Prostate gland (tissue), 2 donors: ENCODE measurements around the gene NPHP3. TPM values are rescaled to one million over a fixed set of nuclear protein-coding genes. Genes with fewer than 3 reads are reported as not detected.

Experiments
- DNase-seq: peaks from one replicate; pipeline ENCODE4 v3.0.0-alpha.2; 2019; ENCODE audit warnings: low spot score
- H3K27ac ChIP-seq, 2 donors: fragments of 200-600 bp; sonication (generic); 2 replicates each; pipeline ENCODE4 v1.5.1; 2017 to 2019
- H3K27me3 ChIP-seq: fragments of 200-600 bp; sonication (generic); replicated peaks from 2 replicates; pipeline ENCODE4 v1.5.1; 2019; ENCODE audit not compliant: insufficient read depth
- H3K36me3 ChIP-seq, 2 donors: fragments of 200-600 bp; sonication (generic); 1 replicate in 1 of 2; 2 replicates in 1 of 2; pipeline versions ENCODE4 v1.5.1 to v1.8.1; 2017 to 2019
- H3K4me1 ChIP-seq: fragments of 200-600 bp; sonication (generic); replicated peaks from 2 replicates; pipeline ENCODE4 v1.5.1; 2019
- H3K4me3 ChIP-seq, 2 donors: fragments of 200-600 bp; sonication (generic); 2 replicates each; pipeline ENCODE4 v1.5.1; 2017 to 2019
- H3K9me3 ChIP-seq: fragments of 200-600 bp; sonication (generic); 2 replicates; pipeline ENCODE4 v1.5.1; 2017
- CTCF ChIP-seq, 4 experiments: fragments of 200-600 bp in 2 of 4; fragments of 450-650 bp in 2 of 4; sonication (generic) in 2 of 4; IDR thresholded peaks; 1 replicate in 3 of 4; 2 replicates in 1 of 4; pipeline ENCODE4 v1.5.1; 2016 to 2019; ENCODE audit warnings: antibody characterized with exemption in 4 of 4, mild to moderate bottlenecking in 2 of 4, moderate library complexity in 2 of 4
- POLR2A ChIP-seq: fragments of 450-650 bp; IDR thresholded peaks from one replicate; pipeline ENCODE4 v1.6.1; 2016; ENCODE audit warnings: antibody characterized with exemption, mild to moderate bottlenecking
- POLR2AphosphoS5 ChIP-seq: sonication (generic); formaldehyde crosslinking; IDR thresholded peaks from one replicate; pipeline ENCODE4 v1.6.1; 2017; ENCODE audit warnings: antibody characterized with exemption
- WGBS: methylation state at CpG from one replicate; pipeline ENCODE4 v1.1.5; 2018; 5-methylcytosine and 5-hydroxymethylcytosine counted together
- intact Hi-C: fragments of 100-400 bp; cut with DNase I; formaldehyde crosslinking; loops from one replicate; pipeline ENCODE4 v1.14.2; 2022
- total RNA-seq, 2 donors: library from RNA; depleted of rRNA; stranded (reverse); fragments of >200 nt; gene quantifications; one replicate each; pipeline ENCODE4 v1.1.0, GENCODE V29; 2016

Gene NPHP3
- total RNA-seq, 2 donors from 2014 or later: 15.1 to 41.1 TPM

- 97% methylated on average over 5 of the region's 5 CpGs for WGBS
- Histone ChIP-seq H3K27ac (no peak overlapping the region), H3K4me3 (no peak overlapping the region), H3K27me3 (no peaks in the 10 kb centered on the region), H3K9me3 (no peaks in the 10 kb centered on the region), H3K4me1 (no peaks in the 10 kb centered on the region), H3K36me3 (peaks cover 0 to 8% of the 10 kb centered on the region in 2 donors)
- no peak for DNase-seq
- intact Hi-C loops: no loop called here
- TF ChIP-seq POLR2AphosphoS5: no peak
- no peak for TF ChIP-seq CTCF (IDR thresholded peaks at IDR 0.05)
- no peak for TF ChIP-seq POLR2A
These were observed 42.3 kb downstream of the NPHP3 start for GRCh38 chr3:132679911-132680310.

- intact Hi-C loops: no loop called here
These were observed 46.8 kb downstream of the NPHP3 start for GRCh38 chr3:132675408-132675807.

GRCh38 chr3:132669256-132669777, 52.9 kb downstream of the NPHP3 start:
- intact Hi-C loops: no loop called here
- Histone ChIP-seq H3K36me3 (peaks cover 0 to 2% of the 10 kb centered on the region in 2 donors), H3K9me3 (no peaks in the 10 kb centered on the region), H3K27me3 (no peaks in the 10 kb centered on the region), H3K4me1 (peaks cover 4% of the 10 kb centered on the region), H3K27ac (no peak overlapping the region), H3K4me3 (no peak overlapping the region)
- TF ChIP-seq POLR2AphosphoS5 (no peak), POLR2A (no peak), CTCF (IDR thresholded peaks at IDR 0.05) (no peak)
- DNase-seq: no peak
- 90% methylated on average over 5 of the region's 5 CpGs for WGBS

More at GRCh38 chr3:132675408-132675807, 46.8 kb downstream of the NPHP3 start:
- no peaks in the 10 kb centered on the region for H3K27me3 ChIP-seq
- peaks cover 2 to 3% of the 10 kb centered on the region in 2 donors for H3K36me3 ChIP-seq
- no peaks in the 10 kb centered on the region for H3K4me1 ChIP-seq
- H3K9me3 ChIP-seq: no peaks in the 10 kb centered on the region
- TF ChIP-seq CTCF (IDR thresholded peaks at IDR 0.05) (no peak), POLR2AphosphoS5 (no peak), POLR2A (no peak)
- no peak overlapping the region for H3K27ac ChIP-seq
- DNase-seq: no peak
- no peak overlapping the region for H3K4me3 ChIP-seq

- no peaks in the 10 kb centered on the region for H3K27me3 ChIP-seq
- no peak overlapping the region for H3K4me3 ChIP-seq
- intact Hi-C loops: no loop called here
- 76% methylated on average over 3 of the region's 3 CpGs for WGBS
- no peaks in the 10 kb centered on the region for H3K9me3 ChIP-seq
- H3K27ac ChIP-seq: no peak overlapping the region
- peaks cover 4% of the 10 kb centered on the region for H3K4me1 ChIP-seq
- TF ChIP-seq POLR2A: no peak
- no peak for TF ChIP-seq CTCF (IDR thresholded peaks at IDR 0.05)
- no peak for TF ChIP-seq POLR2AphosphoS5
- no peaks in the 10 kb centered on the region for H3K36me3 ChIP-seq
- no peak for DNase-seq
These were observed 56.9 kb downstream of the NPHP3 start for GRCh38 chr3:132665230-132665745.

GRCh38 chr3:132662212-132662611, 60.0 kb downstream of the NPHP3 start:
- intact Hi-C loops: no loop called here
- H3K27me3 ChIP-seq: no peaks in the 10 kb centered on the region
- H3K4me3 ChIP-seq: no peak overlapping the region
- H3K36me3 ChIP-seq: no peaks in the 10 kb centered on the region
- DNase-seq: no peak
- no peaks in the 10 kb centered on the region for H3K4me1 ChIP-seq
- no peaks in the 10 kb centered on the region for H3K9me3 ChIP-seq
- H3K27ac ChIP-seq: no peak overlapping the region
- TF ChIP-seq POLR2A: no peak
- TF ChIP-seq POLR2AphosphoS5: no peak
- no peak for TF ChIP-seq CTCF (IDR thresholded peaks at IDR 0.05)
